H1 (cell line): ENCODE measurements around the gene PBX2. TPM values are rescaled to one million over a fixed set of nuclear protein-coding genes. Genes with fewer than 3 reads are reported as not detected.

Experiments used
- CTCF ChIA-PET: fragments of 300-600 bp; sonication (Branson Sonifier 250); formaldehyde crosslinking; loops from one replicate; lab custom pipeline; 2021; ENCODE audit not compliant: partially characterized antibody; lab: Charles Lee
- POLR2A ChIA-PET: fragments of 300-600 bp; sonication (Branson Sonifier 250); formaldehyde crosslinking; loops from one replicate; lab custom pipeline; 2021; ENCODE audit warnings: inconsistent platforms; ENCODE audit not compliant: partially characterized antibody; lab: Charles Lee
- DNase-seq, 2 experiments: peaks; one replicate each; pipeline versions ENCODE4 v3.0.0 to v3.0.0-alpha.2; 2010 to 2022; ENCODE audit warnings: low spot score in 2 of 2, low read depth in 1 of 2, mixed read lengths in 1 of 2
- FAIRE-seq: peaks from 2 replicates; lab custom pipeline; 2011; peaks lifted over from hg19 to GRCh38; lab: Jason Lieb, UNC
- H2AFZ ChIP-seq: 2 replicates; pipeline ENCODE4 v1.8.1; 2012; ENCODE audit warnings: low read length, inconsistent platforms
- H2AK5ac ChIP-seq: 2 replicates; pipeline ENCODE4 v1.6.1; 2013; ENCODE audit warnings: low read depth, low read length
- H2BK120ac ChIP-seq: replicated peaks from 2 replicates; pipeline ENCODE3; 2013; ENCODE audit warnings: low read depth, low read length, inconsistent platforms
- H2BK12ac ChIP-seq: 2 replicates; pipeline ENCODE4 v1.6.1; 2013; ENCODE audit warnings: low read depth, low read length
- H2BK15ac ChIP-seq: 2 replicates; pipeline ENCODE4 v1.6.1; 2013; ENCODE audit warnings: low read length
- H2BK20ac ChIP-seq: 2 replicates; pipeline ENCODE4 v1.6.1; 2013; ENCODE audit warnings: low read length
- H2BK5ac ChIP-seq: 2 replicates; pipeline ENCODE4 v1.6.1; 2013; ENCODE audit warnings: low read depth, low read length
- H3K14ac ChIP-seq: 2 replicates; pipeline ENCODE4 v1.6.1; 2013; ENCODE audit warnings: inconsistent platforms; ENCODE audit not compliant: insufficient read length
- H3K18ac ChIP-seq: 2 replicates; pipeline ENCODE4 v1.6.1; 2013; ENCODE audit warnings: low read length; ENCODE audit errors: extremely low read depth
- H3K23ac ChIP-seq: 2 replicates; pipeline ENCODE4 v1.6.1; 2013; ENCODE audit warnings: inconsistent platforms; ENCODE audit not compliant: insufficient read length
- H3K23me2 ChIP-seq: 2 replicates; pipeline ENCODE4 v1.6.1; 2013; ENCODE audit warnings: low read depth, low read length
- H3K27ac ChIP-seq: 2 replicates; pipeline ENCODE4 v1.6.1; 2011; ENCODE audit warnings: low read depth, low read length, inconsistent platforms
- H3K27me3 ChIP-seq, 4 experiments: replicated peaks in 1 of 4; 1 replicate in 1 of 4; 2 replicates in 3 of 4; pipeline versions ENCODE4 v1.6.1 to v1.8.1; 2011 to 2013; ENCODE audit warnings: low read length in 3 of 4, mild to moderate bottlenecking in 3 of 4, inconsistent platforms in 2 of 4, mixed read lengths in 2 of 4, moderate library complexity in 1 of 4; ENCODE audit not compliant: control insufficient read depth in 3 of 4, insufficient read depth in 3 of 4; ENCODE audit errors: extremely low read depth in 1 of 4
- H3K36me3 ChIP-seq, 4 experiments: 2 replicates each; pipeline versions ENCODE4 v1.6.1 to v1.8.1; 2011 to 2013; ENCODE audit warnings: mild to moderate bottlenecking in 4 of 4, low read length in 3 of 4, moderate library complexity in 2 of 4, control low read depth in 1 of 4, inconsistent platforms in 1 of 4; ENCODE audit not compliant: insufficient read depth in 4 of 4, control insufficient read depth in 2 of 4
- H3K4ac ChIP-seq: replicated peaks from 2 replicates; pipeline ENCODE3; 2013; ENCODE audit warnings: low read length, low read depth, mixed read lengths, inconsistent platforms; ENCODE audit not compliant: insufficient read length
- H3K4me1 ChIP-seq, 4 experiments: replicated peaks in 1 of 4; 1 replicate in 1 of 4; 2 replicates in 3 of 4; pipeline versions ENCODE4 v1.6.1 to v1.8.1; 2011 to 2013; ENCODE audit warnings: low read length in 3 of 4, inconsistent platforms in 2 of 4, mixed read lengths in 1 of 4; ENCODE audit not compliant: insufficient read depth in 4 of 4, control insufficient read depth in 3 of 4
- H3K4me2 ChIP-seq, 2 experiments: 2 replicates each; pipeline versions ENCODE4 v1.6.1 to v1.8.1; 2011 to 2013; ENCODE audit warnings: low read depth in 2 of 2, low read length in 2 of 2, control low read depth in 1 of 2, inconsistent platforms in 1 of 2, mild to moderate bottlenecking in 1 of 2; ENCODE audit not compliant: insufficient read depth in 1 of 2
- H3K4me3 ChIP-seq, 4 experiments: fragments of 200-600, 300-600 bp in 1 of 4; sonication (generic), shearing (Covaris generic), sonication (Bioruptor Twin) in 1 of 4; 2 replicates each; pipeline versions ENCODE4 v1.5.1 to v1.8.1; 2011 to 2016; ENCODE audit warnings: low read length in 4 of 4, low read depth in 3 of 4, control low read depth in 2 of 4, inconsistent platforms in 2 of 4, mild to moderate bottlenecking in 2 of 4, mixed read lengths in 1 of 4, moderate library complexity in 1 of 4; ENCODE audit not compliant: insufficient read depth in 2 of 4; ENCODE audit errors: extremely low read depth in 1 of 4
- H3K56ac ChIP-seq: replicated peaks from 2 replicates; pipeline ENCODE3; 2013; ENCODE audit warnings: low read depth, mild to moderate bottlenecking, mixed read lengths, low read length, inconsistent platforms; ENCODE audit not compliant: insufficient read length
- H3K79me1 ChIP-seq: 2 replicates; pipeline ENCODE4 v1.6.1; 2013; ENCODE audit warnings: low read depth, low read length, control low read depth
- H3K79me2 ChIP-seq, 2 experiments: 2 replicates each; pipeline versions ENCODE4 v1.6.1 to v1.8.1; 2012 to 2013; ENCODE audit warnings: low read length in 2 of 2, mild to moderate bottlenecking in 2 of 2, inconsistent platforms in 1 of 2; ENCODE audit not compliant: insufficient read depth in 2 of 2, control insufficient read depth in 1 of 2
- H3K9ac ChIP-seq, 4 experiments: replicated peaks in 1 of 4; 1 replicate in 1 of 4; 2 replicates in 3 of 4; pipeline versions ENCODE4 v1.6.1 to v1.8.1; 2011 to 2013; ENCODE audit warnings: low read depth in 3 of 4, low read length in 3 of 4, control low read depth in 2 of 4, mild to moderate bottlenecking in 2 of 4, moderate library complexity in 2 of 4, inconsistent platforms in 1 of 4; ENCODE audit errors: extremely low read depth in 1 of 4
- H3K9me3 ChIP-seq, 2 experiments: 2 replicates each; pipeline versions ENCODE4 v1.6.1 to v1.8.1; 2012 to 2013; ENCODE audit warnings: mild to moderate bottlenecking in 2 of 2, moderate library complexity in 2 of 2, control low read depth in 1 of 2, inconsistent platforms in 1 of 2, low read depth in 1 of 2, low read length in 1 of 2, mixed read lengths in 1 of 2; ENCODE audit not compliant: insufficient read depth in 2 of 2
- H4K20me1 ChIP-seq, 2 experiments: replicated peaks in 1 of 2; 2 replicates each; pipeline versions ENCODE3 to v1.8.1; 2011 to 2013; ENCODE audit warnings: inconsistent platforms in 2 of 2, low read length in 2 of 2, mild to moderate bottlenecking in 1 of 2; ENCODE audit not compliant: insufficient read depth in 2 of 2, control insufficient read depth in 1 of 2
- H4K5ac ChIP-seq: 2 replicates; pipeline ENCODE4 v1.6.1; 2013; ENCODE audit warnings: low read length, low read depth, mixed read lengths, inconsistent platforms; ENCODE audit not compliant: insufficient read length
- H4K8ac ChIP-seq: 2 replicates; pipeline ENCODE4 v1.8.0; 2013; ENCODE audit warnings: mild to moderate bottlenecking, moderate library complexity, low read length, inconsistent platforms; ENCODE audit not compliant: insufficient read depth; ENCODE audit errors: extremely low read depth
- H4K91ac ChIP-seq: replicated peaks from 2 replicates; pipeline ENCODE3; 2013; ENCODE audit warnings: low read length, mixed read lengths, inconsistent platforms; ENCODE audit not compliant: insufficient read length
- CREB1 ChIP-seq: IDR thresholded peaks from 2 replicates; pipeline ENCODE4 v1.6.1; 2012; ENCODE audit warnings: inconsistent platforms
- WGBS, 2 experiments: shearing (Covaris generic) in 1 of 2; methylation state at CpG; one replicate each; pipeline versions ENCODE4 v1.1.6 to v1.1.7; 2013 to 2015; ENCODE audit warnings: low lambda C conversion rate in 2 of 2, mixed read lengths in 2 of 2, inconsistent platforms in 1 of 2, low coverage in 1 of 2, missing lambda C conversion rate in 1 of 2; ENCODE audit not compliant: insufficient replicate concordance in 2 of 2, insufficient coverage in 1 of 2, insufficient read length in 1 of 2; ENCODE audit errors: extremely low coverage in 1 of 2, missing lambda C conversion rate in 1 of 2; 5-methylcytosine and 5-hydroxymethylcytosine counted together
- polyA plus RNA-seq, 7 experiments: library from polyadenylated mRNA; depleted of rRNA in 3 of 7; stranded (reverse) in 5 of 7; unstranded in 2 of 7; fragments of >200 nt in 5 of 7; fragments of 200-250 nt in 2 of 7; gene quantifications; 1 replicate in 5 of 7; 2 replicates in 1 of 7; 4 replicates in 1 of 7; pipeline versions ENCODE4 v1.2.1 to v1.2.3, GENCODE V29; 2011 to 2013; ENCODE audit warnings: missing spikeins in 2 of 7, mixed read lengths in 2 of 7
- total RNA-seq: library from RNA; stranded (reverse); fragmentation: NEBNext Ultra II Directional; extraction: Animal tissue kit (Norgen Biotek cat#: 25700); gene quantifications from 2 replicates; pipeline ENCODE4 v1.2.1, GENCODE V29; 2021

The PBX2 gene
- total and polyA plus RNA-seq, 2 of the 8 experiments (the other 6 are each of a cell fraction or from before 2014, with no cell fraction given), result 102 to 130 TPM

- WGBS, 2 experiments, result 4% methylated on average over 35 of the region's 35 CpGs; no CpG with 5 or more reads in 1 of the 2 experiments
- Histone ChIP-seq H2BK20ac (0 out of 2 replicates have a peak overlapping the region, but pooled peaks have one; percentile 21), H2BK12ac (peak overlapping the region; percentile 71; the same call in 1 of the 2 replicates), H3K4ac (peak overlapping the region; percentile 24), H3K27ac (no peak overlapping the region; the same call in 1 of the 2 replicates), H3K79me2 (peaks cover 0 to 5% of the 10 kb centered on the region in 2 experiments; a peak in 1 of 4 replicates), H4K91ac (peak overlapping the region; percentile 58), H3K4me1 (peaks cover 12 to 29% (median 16%) of the 10 kb centered on the region in 4 experiments), H3K23me2 (peaks cover 25% of the 10 kb centered on the region), H3K18ac (peak overlapping the region; percentile 84), H4K20me1 (no peaks in the 10 kb centered on the region), H2BK120ac (peak overlapping the region; percentile 77), H4K8ac (no peak overlapping the region; the same call in 1 of the 2 replicates), H2BK5ac (peak overlapping the region; percentile 69; the same call in 1 of the 2 replicates), H3K4me3 (peak overlapping the region; percentile 77 to 98 (median 92)), H4K5ac (no peak overlapping the region), H3K23ac (no peak overlapping the region), H3K9me3 (no peaks in the 10 kb centered on the region), H3K14ac (no peak overlapping the region), H2BK15ac (peak overlapping the region; percentile 19; the same call in 1 of the 2 replicates), H3K36me3 (peaks cover 4 to 12% (median 10%) of the 10 kb centered on the region in 4 experiments; a peak in 6 of 8 replicates), H3K79me1 (0 out of 2 replicates have a peak, but pooled peaks cover 3% of the 10 kb centered on the region), H2AFZ (no peak overlapping the region; the same call in 1 of the 2 replicates), H3K9ac (peak overlapping the region; percentile 31 to 80 (median 73); a peak in 6 of 7 replicates), H2AK5ac (0 out of 2 replicates have a peak overlapping the region, but pooled peaks have one; percentile 43), H3K27me3 (peaks cover 4 to 41% (median 37%) of the 10 kb centered on the region in 4 experiments), H3K56ac (no peak overlapping the region), H3K4me2 (peak overlapping the region; percentile 92 to 94)
- ChIA-PET CTCF (interaction anchor here (1.0 to 3.3 kb wide), 9 partner anchors 11 to 43 kb away, joined by 3 to 19 read pairs (median 4); partner anchors contain the start of gene EGFL8), POLR2A (interaction anchor here (0.7 to 4.7 kb wide), 17 partner anchors 11 to 82 kb away, joined by 3 to 30 read pairs (median 4); partner anchors contain the start of genes AGPAT1, ATF6B, EGFL8 and FKBPL)
- DNase-seq, result peak in 1 of 2 experiments; percentile 67
- no peak for FAIRE-seq
- TF ChIP-seq CREB1, result peak; percentile 35; the same call in 1 of the 2 replicates
Observed at GRCh38 chr6:32152769-32153563, 37.0 kb downstream of the PBX2 start.
